ENCODE results near the gene TNNI3K. TPM values are rescaled to one million over a fixed set of nuclear protein-coding genes. Genes with fewer than 3 reads are reported as not detected.

The TNNI3K gene
- total RNA-seq, 1 donor from 2014 or later: not detected

GRCh38 chr1:74425676-74426075 lies 190.5 kb downstream of the TNNI3K start:
- no peak for DNase-seq
- TF ChIP-seq CTCF (IDR thresholded peaks at IDR 0.05; ENCODE audit: partially characterized antibody, unreplicated experiment): no peak
- Mint-ChIP-seq H3K27ac (ENCODE audit: unreplicated experiment) (no peak overlapping the region), H3K4me1 (ENCODE audit: low read depth, unreplicated experiment) (peaks cover 7% of the 10 kb centered on the region), H3K9me3 (ENCODE audit: unreplicated experiment) (no peaks in the 10 kb centered on the region), H3K27me3 (ENCODE audit: unreplicated experiment) (peaks cover 2% of the 10 kb centered on the region), H3K4me3 (ENCODE audit: unreplicated experiment) (no peak overlapping the region), H3K36me3 (ENCODE audit: unreplicated experiment) (no peaks in the 10 kb centered on the region)

GRCh38 chr1:74426208-74426937 lies 191.2 kb downstream of the TNNI3K start:
- Mint-ChIP-seq H3K4me1 (ENCODE audit: low read depth, unreplicated experiment) (peaks cover 7% of the 10 kb centered on the region), H3K36me3 (ENCODE audit: unreplicated experiment) (no peaks in the 10 kb centered on the region), H3K9me3 (ENCODE audit: unreplicated experiment) (no peaks in the 10 kb centered on the region), H3K4me3 (ENCODE audit: unreplicated experiment) (no peak overlapping the region), H3K27me3 (ENCODE audit: unreplicated experiment) (peaks cover 2% of the 10 kb centered on the region), H3K27ac (ENCODE audit: unreplicated experiment) (no peak overlapping the region)
- TF ChIP-seq CTCF (IDR thresholded peaks at IDR 0.05; ENCODE audit: partially characterized antibody, unreplicated experiment): no peak
- DNase-seq: no peak

- Mint-ChIP-seq H3K4me3 (ENCODE audit: unreplicated experiment) (no peak overlapping the region), H3K27ac (ENCODE audit: unreplicated experiment) (no peak overlapping the region), H3K4me1 (ENCODE audit: low read depth, unreplicated experiment) (peaks cover 7% of the 10 kb centered on the region)
Measured at GRCh38 chr1:74427681-74428080, 192.5 kb downstream of the TNNI3K start.

GRCh38 chr1:74429580-74429979 lies 194.4 kb downstream of the TNNI3K start:
- Mint-ChIP-seq H3K27me3 (ENCODE audit: unreplicated experiment) (peaks cover 5% of the 10 kb centered on the region), H3K27ac (ENCODE audit: unreplicated experiment) (no peak overlapping the region), H3K4me3 (ENCODE audit: unreplicated experiment) (no peak overlapping the region), H3K4me1 (ENCODE audit: low read depth, unreplicated experiment) (peaks cover 7% of the 10 kb centered on the region), H3K9me3 (ENCODE audit: unreplicated experiment) (no peaks in the 10 kb centered on the region), H3K36me3 (ENCODE audit: unreplicated experiment) (no peaks in the 10 kb centered on the region)
- no peak for TF ChIP-seq CTCF (IDR thresholded peaks at IDR 0.05; ENCODE audit: partially characterized antibody, unreplicated experiment)
- DNase-seq: no peak

More at GRCh38 chr1:74427681-74428080, 192.5 kb downstream of the TNNI3K start:
- H3K27me3 Mint-ChIP-seq (ENCODE audit: unreplicated experiment): peaks cover 2% of the 10 kb centered on the region
- TF ChIP-seq CTCF (IDR thresholded peaks at IDR 0.05; ENCODE audit: partially characterized antibody, unreplicated experiment): no peak
- no peaks in the 10 kb centered on the region for H3K36me3 Mint-ChIP-seq (ENCODE audit: unreplicated experiment)
- no peak for DNase-seq
- H3K9me3 Mint-ChIP-seq (ENCODE audit: unreplicated experiment): no peaks in the 10 kb centered on the region

- TF ChIP-seq CTCF (IDR thresholded peaks at IDR 0.05; ENCODE audit: partially characterized antibody, unreplicated experiment): no peak
- H3K27ac Mint-ChIP-seq (ENCODE audit: unreplicated experiment): no peak overlapping the region
- H3K36me3 Mint-ChIP-seq (ENCODE audit: unreplicated experiment): no peaks in the 10 kb centered on the region
- no peak for DNase-seq
- H3K4me1 Mint-ChIP-seq (ENCODE audit: low read depth, unreplicated experiment): peaks cover 7% of the 10 kb centered on the region
- H3K27me3 Mint-ChIP-seq (ENCODE audit: unreplicated experiment): peaks cover 5% of the 10 kb centered on the region
- H3K9me3 Mint-ChIP-seq (ENCODE audit: unreplicated experiment): no peaks in the 10 kb centered on the region
- H3K4me3 Mint-ChIP-seq (ENCODE audit: unreplicated experiment): no peak overlapping the region
Measured at GRCh38 chr1:74430342-74430934, 195.3 kb downstream of the TNNI3K start.
